Activated naive CD8-positive, alpha-beta T cell treated with anti-CD3 and anti-CD28 coated beads, Interleukin-2, amount 50 U/mL, for 24 hours (primary cell): ENCODE data around the gene RNU6-9.

Experiments
- ATAC-seq: fragments of 150-1000 bp; cut with Tn5 transposase; one replicate; pipeline ENCODE4 v1.10.0; 2021
- DNase-seq: peaks from one replicate; pipeline ENCODE4 v3.0.0; 2021
- H3K27ac Mint-ChIP-seq: one replicate; pipeline ENCODE4 v1.8.0; 2021; ENCODE audit warnings: mild to moderate bottlenecking, mixed read lengths
- H3K27me3 Mint-ChIP-seq: one replicate; pipeline ENCODE4 v1.8.0; 2021; ENCODE audit warnings: mixed read lengths
- H3K36me3 Mint-ChIP-seq: one replicate; pipeline ENCODE4 v1.8.0; 2021; ENCODE audit warnings: low read depth, mixed read lengths
- H3K4me1 Mint-ChIP-seq: one replicate; pipeline ENCODE4 v1.8.0; 2021; ENCODE audit warnings: mixed read lengths
- H3K4me3 Mint-ChIP-seq: one replicate; pipeline ENCODE4 v1.8.0; 2021; ENCODE audit warnings: mild to moderate bottlenecking, moderate library complexity, mixed read lengths
- H3K9me3 Mint-ChIP-seq: one replicate; pipeline ENCODE4 v1.8.0; 2021; ENCODE audit warnings: mixed read lengths

Gene RNU6-9

GRCh38 chr19:892243-892893 is 916 bp upstream of the RNU6-9 start:
- Mint-ChIP-seq H3K27ac (peak overlapping the region; percentile 80), H3K4me3 (peak overlapping the region; percentile 82), H3K36me3 (peaks cover 4% of the 10 kb centered on the region), H3K9me3 (no peaks in the 10 kb centered on the region), H3K27me3 (no peaks in the 10 kb centered on the region), H3K4me1 (peaks cover 18% of the 10 kb centered on the region)
- ATAC-seq = no peak
- peak; percentile 25 for DNase-seq

- Mint-ChIP-seq H3K4me3 (no peak overlapping the region), H3K9me3 (no peaks in the 10 kb centered on the region), H3K4me1 (peaks cover 10% of the 10 kb centered on the region), H3K27ac (no peak overlapping the region), H3K36me3 (peaks cover 4% of the 10 kb centered on the region), H3K27me3 (no peaks in the 10 kb centered on the region)
- DNase-seq = no peak
- no peak for ATAC-seq
Measured at GRCh38 chr19:896434-896833, 3.1 kb downstream of the RNU6-9 start.

GRCh38 chr19:896999-897398 is 3.7 kb downstream of the RNU6-9 start:
- Mint-ChIP-seq H3K27ac (no peak overlapping the region), H3K36me3 (peaks cover 4% of the 10 kb centered on the region), H3K4me1 (peaks cover 10% of the 10 kb centered on the region), H3K4me3 (no peak overlapping the region), H3K27me3 (no peaks in the 10 kb centered on the region), H3K9me3 (no peaks in the 10 kb centered on the region)
- DNase-seq = no peak
- ATAC-seq = no peak

- no peak overlapping the region for H3K27ac Mint-ChIP-seq
- no peak for ATAC-seq
- H3K4me1 Mint-ChIP-seq = peaks cover 8% of the 10 kb centered on the region
- peaks cover 4% of the 10 kb centered on the region for H3K36me3 Mint-ChIP-seq
- H3K9me3 Mint-ChIP-seq = no peaks in the 10 kb centered on the region
- no peak overlapping the region for H3K4me3 Mint-ChIP-seq
- no peaks in the 10 kb centered on the region for H3K27me3 Mint-ChIP-seq
- DNase-seq = no peak
Measured at GRCh38 chr19:897442-898039, 4.3 kb downstream of the RNU6-9 start.

- Mint-ChIP-seq H3K9me3 (no peaks in the 10 kb centered on the region), H3K27me3 (no peaks in the 10 kb centered on the region), H3K27ac (no peak overlapping the region), H3K4me1 (peaks cover 7% of the 10 kb centered on the region), H3K36me3 (no peaks in the 10 kb centered on the region), H3K4me3 (no peak overlapping the region)
- DNase-seq (no peak), ATAC-seq (no peak)
Measured at GRCh38 chr19:898663-899062, 5.4 kb downstream of the RNU6-9 start.

- Mint-ChIP-seq H3K27ac (no peak overlapping the region), H3K27me3 (no peaks in the 10 kb centered on the region), H3K4me3 (no peak overlapping the region), H3K36me3 (no peaks in the 10 kb centered on the region), H3K9me3 (no peaks in the 10 kb centered on the region), H3K4me1 (peaks cover 12% of the 10 kb centered on the region)
- DNase-seq (no peak), ATAC-seq (no peak)
Measured at GRCh38 chr19:899336-900042, 6.2 kb downstream of the RNU6-9 start.

GRCh38 chr19:900043-900301 is 6.7 kb downstream of the RNU6-9 start:
- H3K27me3 Mint-ChIP-seq = no peaks in the 10 kb centered on the region
- peaks cover 13% of the 10 kb centered on the region for H3K4me1 Mint-ChIP-seq
- ATAC-seq (no peak), DNase-seq (no peak)
- H3K9me3 Mint-ChIP-seq = no peaks in the 10 kb centered on the region
- H3K27ac Mint-ChIP-seq = no peak overlapping the region
- no peak overlapping the region for H3K4me3 Mint-ChIP-seq
- H3K36me3 Mint-ChIP-seq = no peaks in the 10 kb centered on the region

GRCh38 chr19:900302-901111 is 7.2 kb downstream of the RNU6-9 start:
- Mint-ChIP-seq H3K9me3 (no peaks in the 10 kb centered on the region), H3K4me3 (no peak overlapping the region), H3K36me3 (no peaks in the 10 kb centered on the region), H3K27me3 (no peaks in the 10 kb centered on the region), H3K27ac (no peak overlapping the region), H3K4me1 (peaks cover 15% of the 10 kb centered on the region)
- DNase-seq = no peak
- peak; percentile 39 for ATAC-seq

- peaks cover under 1% of the 10 kb centered on the region for H3K36me3 Mint-ChIP-seq
- no peak for DNase-seq
- H3K27ac Mint-ChIP-seq = no peak overlapping the region
Measured at GRCh38 chr19:901216-902092, 8.2 kb downstream of the RNU6-9 start.

GRCh38 chr19:902093-902370 is 8.7 kb downstream of the RNU6-9 start:
- no peak overlapping the region for H3K4me3 Mint-ChIP-seq
- peaks cover 1% of the 10 kb centered on the region for H3K36me3 Mint-ChIP-seq
- no peaks in the 10 kb centered on the region for H3K27me3 Mint-ChIP-seq
- H3K4me1 Mint-ChIP-seq = peaks cover 26% of the 10 kb centered on the region
- ATAC-seq = no peak
- DNase-seq = no peak
- H3K9me3 Mint-ChIP-seq = no peaks in the 10 kb centered on the region
- H3K27ac Mint-ChIP-seq = no peak overlapping the region

More at GRCh38 chr19:901216-902092, 8.2 kb downstream of the RNU6-9 start:
- H3K27me3 Mint-ChIP-seq = no peaks in the 10 kb centered on the region
- H3K9me3 Mint-ChIP-seq = no peaks in the 10 kb centered on the region
- no peak for ATAC-seq
- peaks cover 20% of the 10 kb centered on the region for H3K4me1 Mint-ChIP-seq
- H3K4me3 Mint-ChIP-seq = no peak overlapping the region

GRCh38 chr19:902446-903226 is 9.4 kb downstream of the RNU6-9 start:
- ATAC-seq (no peak), DNase-seq (no peak)
- H3K27me3 Mint-ChIP-seq = no peaks in the 10 kb centered on the region
- no peaks in the 10 kb centered on the region for H3K9me3 Mint-ChIP-seq
- H3K36me3 Mint-ChIP-seq = peaks cover 1% of the 10 kb centered on the region
- H3K27ac Mint-ChIP-seq = peak overlapping the region; percentile 70
- peaks cover 32% of the 10 kb centered on the region for H3K4me1 Mint-ChIP-seq
- no peak overlapping the region for H3K4me3 Mint-ChIP-seq

- Mint-ChIP-seq H3K27ac (no peak overlapping the region), H3K4me1 (peaks cover 39% of the 10 kb centered on the region), H3K4me3 (no peak overlapping the region), H3K9me3 (no peaks in the 10 kb centered on the region), H3K27me3 (no peaks in the 10 kb centered on the region), H3K36me3 (peaks cover 1% of the 10 kb centered on the region)
- no peak for ATAC-seq
- DNase-seq = no peak
Measured at GRCh38 chr19:903266-903797, 10.0 kb downstream of the RNU6-9 start.

- DNase-seq (no peak), ATAC-seq (no peak)
- H3K4me3 Mint-ChIP-seq = no peak overlapping the region
- no peak overlapping the region for H3K27ac Mint-ChIP-seq
- no peaks in the 10 kb centered on the region for H3K27me3 Mint-ChIP-seq
- peaks cover 1% of the 10 kb centered on the region for H3K36me3 Mint-ChIP-seq
- peaks cover 51% of the 10 kb centered on the region for H3K4me1 Mint-ChIP-seq
- H3K9me3 Mint-ChIP-seq = no peaks in the 10 kb centered on the region
Measured at GRCh38 chr19:904545-904944, 11.3 kb downstream of the RNU6-9 start.
